Measurements from ENCODE around the gene ANXA3. TPM values are rescaled to one million over a fixed set of nuclear protein-coding genes. Genes with fewer than 3 reads are reported as not detected.

Gene ANXA3
- total and polyA plus RNA-seq, 9 donors = 1.5 to 63.5 (median 8.1) TPM

- H3K27ac ChIP-seq = no peak overlapping the region
- H3K36me3 ChIP-seq = no peaks in the 10 kb centered on the region
- 91 to 93% (median 92%) methylated on average over 2 of the region's 2 CpGs for WGBS, 3 donors
These were observed 53.4 kb downstream of the ANXA3 start for GRCh38 chr4:78604988-78605387.

GRCh38 chr4:78606035-78606434, 54.5 kb downstream of the ANXA3 start:
- H3K27ac ChIP-seq = no peak overlapping the region
- TF ChIP-seq POLR2A (IDR thresholded peaks at IDR 0.05) (no peak), CTCF (IDR thresholded peaks at IDR 0.05) (no peak), EP300 (IDR thresholded peaks at IDR 0.05) (no peak)
- H3K4me3 ChIP-seq = no peak overlapping the region
- no peaks in the 10 kb centered on the region for H3K36me3 ChIP-seq
- H3K4me1 ChIP-seq (ENCODE audit: insufficient read depth) = no peaks in the 10 kb centered on the region
- 83 to 93% (median 91%) methylated on average over 3 of the region's 3 CpGs for WGBS, 3 donors
- H3K27me3 ChIP-seq = no peaks in the 10 kb centered on the region
- H3K9me3 ChIP-seq = no peaks in the 10 kb centered on the region
- intact Hi-C loops (cut with DNase I) = no loop called here
- DNase-seq = no peak

More at GRCh38 chr4:78604988-78605387, 53.4 kb downstream of the ANXA3 start:
- no peaks in the 10 kb centered on the region for H3K27me3 ChIP-seq
- intact Hi-C loops (cut with DNase I) = no loop called here
- DNase-seq = no peak
- H3K4me3 ChIP-seq = no peak overlapping the region
- H3K4me1 ChIP-seq (ENCODE audit: insufficient read depth) = no peaks in the 10 kb centered on the region
- no peaks in the 10 kb centered on the region for H3K9me3 ChIP-seq
- TF ChIP-seq EP300 (IDR thresholded peaks at IDR 0.05) (no peak), POLR2A (IDR thresholded peaks at IDR 0.05) (no peak), CTCF (IDR thresholded peaks at IDR 0.05) (no peak)

GRCh38 chr4:78606530-78607095, 55.0 kb downstream of the ANXA3 start:
- no peak overlapping the region for H3K27ac ChIP-seq
- H3K9me3 ChIP-seq = no peaks in the 10 kb centered on the region
- H3K27me3 ChIP-seq = no peaks in the 10 kb centered on the region
- H3K36me3 ChIP-seq = no peaks in the 10 kb centered on the region
- 70 to 100% (median 95%) methylated on average over 1 of the region's 1 CpG for WGBS, 3 donors
- H3K4me3 ChIP-seq = no peak overlapping the region
- intact Hi-C loops (cut with DNase I) = no loop called here
- no peak for DNase-seq
- TF ChIP-seq EP300 (IDR thresholded peaks at IDR 0.05) = no peak
- TF ChIP-seq POLR2A (IDR thresholded peaks at IDR 0.05) = no peak
- no peak for TF ChIP-seq CTCF (IDR thresholded peaks at IDR 0.05)
- H3K4me1 ChIP-seq (ENCODE audit: insufficient read depth) = no peaks in the 10 kb centered on the region

GRCh38 chr4:78608684-78609083, 57.1 kb downstream of the ANXA3 start:
- intact Hi-C loops (cut with DNase I) = no loop called here
- no peak for DNase-seq
- TF ChIP-seq POLR2A (IDR thresholded peaks at IDR 0.05) (no peak), EP300 (IDR thresholded peaks at IDR 0.05) (no peak), CTCF (IDR thresholded peaks at IDR 0.05) (no peak)
- no peak overlapping the region for H3K4me3 ChIP-seq
- H3K27ac ChIP-seq = peak overlapping the region in 1 of 2 donors; percentile 31
- no peaks in the 10 kb centered on the region for H3K4me1 ChIP-seq (ENCODE audit: insufficient read depth)
- H3K27me3 ChIP-seq = no peaks in the 10 kb centered on the region
- H3K36me3 ChIP-seq = no peaks in the 10 kb centered on the region
- WGBS, 3 donors = 85 to 91% (median 86%) methylated on average over 4 of the region's 4 CpGs
- no peaks in the 10 kb centered on the region for H3K9me3 ChIP-seq

Measured in ovary (tissue), 9 donors.